Activated T-helper 1 cell treated with anti-CD3 and anti-CD28 coated beads, Interleukin-12 subunit alpha, Interleukin-12 subunit beta, Interleukin-2, Interleukin-4 antibody, amounts not matched to agents 30 ng/mL and 10 ng/mL and 1 ng/mL, durations not matched to agents 14 hours and 24 hours and 36 hours (primary cell): ENCODE measurements around the gene GNPTG. TPM values are rescaled to one million over a fixed set of nuclear protein-coding genes. Genes with fewer than 3 reads are reported as not detected.

Source experiments
- DNase-seq: peaks from one replicate; pipeline ENCODE4 v3.0.0; 2021; ENCODE audit warnings: low spot score
- H3K27ac Mint-ChIP-seq: one replicate; pipeline ENCODE4 v1.8.0; 2021; ENCODE audit warnings: mild to moderate bottlenecking, mixed read lengths
- H3K27me3 Mint-ChIP-seq: one replicate; pipeline ENCODE4 v1.8.0; 2022; ENCODE audit warnings: mild to moderate bottlenecking, moderate library complexity, mixed read lengths; ENCODE audit not compliant: insufficient read depth
- H3K36me3 Mint-ChIP-seq: one replicate; pipeline ENCODE4 v1.8.0; 2021; ENCODE audit warnings: low read depth, mixed read lengths
- H3K4me1 Mint-ChIP-seq: one replicate; pipeline ENCODE4 v1.8.0; 2021; ENCODE audit warnings: low read depth, mixed read lengths
- H3K4me3 Mint-ChIP-seq: one replicate; pipeline ENCODE4 v1.8.0; 2021; ENCODE audit warnings: mild to moderate bottlenecking, moderate library complexity, mixed read lengths
- H3K9me3 Mint-ChIP-seq: one replicate; pipeline ENCODE4 v1.8.0; 2021; ENCODE audit warnings: mixed read lengths
- intact Hi-C: fragments of 100-400 bp; cut with micrococcal nuclease; formaldehyde crosslinking; loops from one replicate; pipeline ENCODE4 v1.15.1; 2024
- total RNA-seq: library from RNA; stranded (reverse); gene quantifications from 2 replicates; pipeline ENCODE4 v1.2.3, GENCODE V29; 2022

GNPTG gene
- total RNA-seq, 1 donor from 2014 or later, result 21.4 TPM

DNA sequence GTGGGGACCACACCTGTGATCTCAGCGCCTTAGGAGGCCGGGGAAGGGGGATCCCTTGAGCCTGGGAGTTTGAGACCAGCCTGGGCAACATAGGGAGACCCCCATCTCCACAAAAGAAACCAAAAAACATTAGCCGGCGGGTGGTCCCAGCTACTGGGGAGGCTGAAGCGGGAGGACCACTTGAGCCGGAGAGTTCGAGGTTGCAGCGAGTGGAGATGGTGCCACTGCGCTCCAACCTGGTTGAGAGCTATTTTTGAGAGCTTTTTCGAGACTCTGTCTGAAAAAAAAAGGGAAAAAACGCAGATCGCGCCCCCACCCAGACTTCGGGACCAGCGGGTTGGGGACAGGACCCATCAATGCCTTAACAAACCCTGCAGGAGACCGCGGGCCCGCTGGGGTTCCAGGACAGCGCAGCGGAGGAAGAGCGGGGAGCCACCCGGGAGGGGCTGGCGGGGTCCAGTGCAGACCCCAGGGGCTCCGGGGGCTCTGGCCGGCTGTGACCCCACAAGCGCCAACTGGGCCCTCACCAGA, 19.0 kb upstream of the GNPTG start:
- no peak overlapping the region for H3K27ac Mint-ChIP-seq

DNA sequence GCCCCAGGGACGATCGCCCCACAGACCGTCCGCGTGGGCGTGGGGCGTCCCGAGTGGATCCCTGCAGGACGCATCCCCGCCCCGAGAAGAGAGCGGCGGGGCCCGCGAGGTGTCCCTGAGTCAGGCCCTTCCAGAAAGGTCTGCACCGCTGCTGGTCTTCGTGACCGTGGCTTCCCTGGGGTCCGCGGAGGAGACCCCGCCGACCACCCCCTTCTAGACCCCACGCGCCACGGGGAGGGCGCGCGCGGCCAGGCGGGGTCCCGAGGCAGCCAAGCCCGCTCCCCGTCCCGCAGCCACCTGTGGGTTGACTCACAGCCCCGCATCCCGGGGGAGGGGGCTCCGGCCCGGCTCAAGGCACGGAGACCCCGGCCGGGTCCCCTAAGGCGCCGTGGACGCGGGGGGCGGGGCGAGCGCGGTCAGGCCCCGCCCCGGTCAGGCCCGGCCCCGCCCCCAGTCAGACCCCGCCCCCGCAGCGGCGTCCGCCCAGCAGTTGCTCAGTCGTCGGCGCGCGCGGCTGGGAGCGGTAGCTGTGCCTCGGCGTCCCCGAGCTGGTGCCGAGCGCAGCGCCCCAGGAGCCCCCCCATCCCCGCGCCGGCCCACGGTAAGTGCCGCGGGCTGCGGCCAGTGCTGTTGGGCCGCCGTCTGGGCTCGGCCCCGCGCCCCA, 18.4 kb upstream of the GNPTG start, which contains the start of gene BAIAP3:
BAIAP3 (plus strand) TSS at position 497 of the 664 bp plus-strand sequence. CDS start 4,905 bp downstream, outside the sequence.
- peak; percentile 36 for DNase-seq
- H3K27me3 Mint-ChIP-seq, result peaks cover 29% of the 10 kb centered on the region
- no peak within 1 kb of the TSS for H3K27ac Mint-ChIP-seq
- peak within 1 kb of the TSS; percentile 54 for H3K4me3 Mint-ChIP-seq
- no peaks in the 10 kb centered on the region for H3K9me3 Mint-ChIP-seq
- intact Hi-C loops, result loop anchor here (1.0 to 2.0 kb wide), 2 partner anchors 18 to 22 kb away; partner anchors contain the start of genes GNPTG and TSR3
- H3K36me3 Mint-ChIP-seq, result no peaks in the 10 kb centered on the region
- peaks cover 6% of the 10 kb centered on the region for H3K4me1 Mint-ChIP-seq

More for the DNA sequence above, 19.0 kb upstream of the GNPTG start:
- Mint-ChIP-seq H3K27me3 (peaks cover 29% of the 10 kb centered on the region), H3K4me3 (peak overlapping the region; percentile 54), H3K4me1 (peaks cover 6% of the 10 kb centered on the region), H3K36me3 (no peaks in the 10 kb centered on the region), H3K9me3 (no peaks in the 10 kb centered on the region)
- no peak for DNase-seq
- intact Hi-C loops, result loop anchor here (1.0 to 2.0 kb wide), 2 partner anchors 19 to 22 kb away; partner anchors contain the start of genes GNPTG and TSR3

DNA sequence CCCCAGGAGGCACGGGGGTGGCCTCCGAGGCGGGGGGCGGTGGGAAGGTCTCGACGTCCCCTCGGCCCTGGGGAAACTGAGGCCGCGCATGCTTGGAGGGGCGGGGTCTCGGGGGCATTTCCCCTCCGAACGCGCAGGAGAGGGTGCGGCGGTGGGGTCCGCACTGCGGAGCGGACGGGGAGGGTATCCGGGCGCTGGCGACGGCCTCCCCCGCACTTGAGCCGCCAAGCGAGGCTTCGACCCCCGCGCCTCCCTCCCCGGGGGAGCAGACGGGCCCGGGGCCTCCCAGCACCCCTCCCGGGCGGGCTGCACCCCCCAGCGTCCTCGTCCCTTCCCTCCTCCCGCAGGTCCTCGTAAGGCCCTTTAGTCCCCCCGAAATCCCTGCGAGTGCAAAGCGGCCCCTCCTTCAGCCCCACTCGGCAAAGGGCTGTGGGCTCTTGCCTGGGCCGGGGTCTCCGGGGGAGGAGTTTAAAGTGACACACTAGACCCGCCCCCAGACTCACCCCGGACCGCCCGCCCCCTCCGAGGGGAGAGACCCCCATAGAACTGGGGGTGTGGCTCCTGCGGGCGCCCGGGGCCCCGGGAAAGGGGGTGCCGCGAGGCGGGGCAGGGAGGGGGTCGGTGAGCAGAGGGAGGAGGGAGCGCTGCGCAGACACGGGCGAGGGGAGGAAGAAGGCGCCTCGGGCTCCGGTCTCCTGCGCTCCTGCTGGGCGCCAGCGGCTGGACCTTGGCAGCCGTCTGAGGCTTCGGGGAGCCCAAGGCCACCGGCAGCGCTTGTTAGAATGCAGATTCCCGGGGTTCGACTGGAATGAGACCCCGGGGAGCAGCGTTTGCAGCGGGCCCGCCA, 17.7 kb upstream of the GNPTG start:
- DNase-seq, result no peak
- intact Hi-C loops, result loop anchor here (1.0 to 2.0 kb wide), 2 partner anchors 17 to 23 kb away; partner anchors contain the start of genes GNPTG and TSR3
- H3K4me3 Mint-ChIP-seq, result no peak overlapping the region

DNA sequence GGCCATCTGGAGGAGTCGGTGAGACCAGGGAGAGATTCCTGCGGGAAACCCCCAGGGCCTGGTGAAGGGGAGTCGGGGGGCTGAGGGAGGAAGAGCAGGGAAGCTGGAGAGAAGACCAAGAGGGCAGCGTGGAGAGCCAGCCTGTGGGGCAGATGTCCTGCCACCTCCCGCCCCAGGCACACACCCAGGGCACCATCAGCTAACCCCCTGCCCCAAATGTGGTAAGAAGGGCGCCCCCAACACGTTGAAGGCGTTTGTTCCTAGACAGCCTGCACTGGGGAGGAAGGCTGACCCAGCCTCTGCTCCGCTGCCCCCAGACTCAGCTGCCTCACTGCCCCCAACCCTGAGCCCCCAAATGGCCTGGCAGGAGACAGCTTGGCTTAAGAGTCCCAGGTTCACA, 17.0 kb upstream of the GNPTG start:
- intact Hi-C loops, result no loop called here
- Mint-ChIP-seq H3K27me3 (peaks cover 29% of the 10 kb centered on the region), H3K27ac (no peak overlapping the region), H3K4me1 (peaks cover 6% of the 10 kb centered on the region), H3K9me3 (no peaks in the 10 kb centered on the region), H3K4me3 (no peak overlapping the region), H3K36me3 (no peaks in the 10 kb centered on the region)
- DNase-seq, result no peak

More for the DNA sequence above, 17.7 kb upstream of the GNPTG start:
- Mint-ChIP-seq H3K36me3 (no peaks in the 10 kb centered on the region), H3K4me1 (peaks cover 6% of the 10 kb centered on the region), H3K27me3 (peaks cover 29% of the 10 kb centered on the region), H3K27ac (no peak overlapping the region), H3K9me3 (no peaks in the 10 kb centered on the region)

DNA sequence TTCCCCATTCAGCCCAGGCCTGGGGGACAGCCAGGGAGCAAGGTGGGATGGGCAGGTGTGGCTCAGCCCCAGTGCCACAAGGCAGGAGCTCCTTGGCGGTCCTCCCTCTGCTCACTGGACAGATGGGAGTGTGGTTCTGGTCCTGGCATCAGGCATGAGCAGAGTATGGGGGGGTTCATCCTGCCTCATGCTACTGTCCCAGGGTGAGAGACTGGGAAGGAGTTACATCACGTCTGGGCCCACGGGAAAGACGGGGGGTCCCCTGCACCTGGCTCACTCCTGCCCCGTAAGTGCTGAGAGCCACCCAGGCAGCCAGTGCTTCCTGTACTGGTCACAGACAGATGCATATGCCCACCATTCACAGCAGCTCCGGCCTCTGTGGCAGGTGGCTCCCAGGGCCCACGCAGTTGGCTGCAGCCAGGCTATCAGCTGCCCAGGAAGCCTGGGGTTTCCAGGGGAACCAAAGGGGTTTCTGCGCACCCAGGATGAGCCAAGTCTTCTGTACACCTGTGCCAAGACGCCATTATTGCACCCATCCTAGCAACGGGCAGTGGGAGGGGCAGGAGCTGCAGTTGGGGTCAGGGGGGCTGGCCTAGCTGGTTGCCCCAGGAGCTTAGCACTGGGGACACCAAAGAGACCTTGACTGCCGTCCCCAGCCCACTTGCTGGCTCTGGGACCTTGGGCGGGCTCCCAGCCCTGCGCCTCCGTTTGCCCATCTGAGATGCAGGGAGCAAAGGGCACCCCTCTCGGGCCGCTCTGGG, 16.3 kb upstream of the GNPTG start:
- no peak for DNase-seq
- Mint-ChIP-seq H3K27ac (no peak overlapping the region), H3K27me3 (peaks cover 29% of the 10 kb centered on the region), H3K36me3 (no peaks in the 10 kb centered on the region), H3K9me3 (no peaks in the 10 kb centered on the region), H3K4me3 (no peak overlapping the region), H3K4me1 (peaks cover 6% of the 10 kb centered on the region)
- intact Hi-C loops, result no loop called here

DNA sequence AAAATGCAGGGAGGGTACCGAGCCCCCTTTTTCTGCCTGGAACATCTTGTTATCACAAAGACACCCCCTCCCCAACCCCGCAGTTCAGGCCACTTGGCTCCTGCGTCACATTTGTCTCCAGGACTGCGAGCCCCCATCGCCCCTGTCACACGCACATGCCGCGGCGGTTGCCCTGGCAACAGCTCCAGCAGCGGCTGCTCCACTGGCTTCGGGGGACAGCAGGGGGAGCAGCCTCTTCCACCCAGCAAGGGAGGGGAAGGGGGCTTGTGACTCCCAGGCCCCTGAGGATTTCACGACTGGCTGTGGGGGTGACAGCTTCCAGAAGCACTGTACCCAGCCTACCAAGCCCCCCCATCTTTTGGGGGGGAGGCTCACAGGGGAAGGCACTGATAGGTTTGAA, 15.7 kb upstream of the GNPTG start:
- H3K27me3 Mint-ChIP-seq, result peaks cover 29% of the 10 kb centered on the region
- no peaks in the 10 kb centered on the region for H3K9me3 Mint-ChIP-seq
- no peak overlapping the region for H3K27ac Mint-ChIP-seq
- no peaks in the 10 kb centered on the region for H3K36me3 Mint-ChIP-seq
- intact Hi-C loops, result no loop called here
- peaks cover 6% of the 10 kb centered on the region for H3K4me1 Mint-ChIP-seq
- DNase-seq, result no peak
- H3K4me3 Mint-ChIP-seq, result no peak overlapping the region

DNA sequence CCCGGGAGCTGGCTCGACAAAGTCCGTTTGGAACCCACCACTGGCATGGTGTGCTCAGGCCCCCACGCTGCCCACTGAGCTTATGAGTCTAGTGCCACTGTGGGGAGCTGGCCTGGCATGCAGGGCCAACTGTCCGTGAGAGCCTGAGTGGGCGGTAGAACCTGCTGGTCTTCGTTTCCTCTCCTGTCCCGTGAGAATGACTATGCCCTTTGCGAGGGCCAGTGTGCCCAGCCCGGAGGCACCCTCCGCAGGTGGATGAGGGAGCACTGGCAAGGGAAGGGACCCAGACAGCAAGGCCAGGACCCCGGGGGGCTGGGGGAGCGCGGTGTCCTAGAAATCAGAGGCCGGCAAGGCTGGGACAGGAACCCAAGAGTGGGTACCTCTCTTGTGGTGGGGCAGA, 15.1 kb upstream of the GNPTG start:
- Mint-ChIP-seq H3K27ac (no peak overlapping the region), H3K9me3 (no peaks in the 10 kb centered on the region), H3K27me3 (peaks cover 26% of the 10 kb centered on the region), H3K4me1 (peaks cover 1% of the 10 kb centered on the region), H3K36me3 (no peaks in the 10 kb centered on the region), H3K4me3 (no peak overlapping the region)
- intact Hi-C loops, result no loop called here
- DNase-seq, result no peak

DNA sequence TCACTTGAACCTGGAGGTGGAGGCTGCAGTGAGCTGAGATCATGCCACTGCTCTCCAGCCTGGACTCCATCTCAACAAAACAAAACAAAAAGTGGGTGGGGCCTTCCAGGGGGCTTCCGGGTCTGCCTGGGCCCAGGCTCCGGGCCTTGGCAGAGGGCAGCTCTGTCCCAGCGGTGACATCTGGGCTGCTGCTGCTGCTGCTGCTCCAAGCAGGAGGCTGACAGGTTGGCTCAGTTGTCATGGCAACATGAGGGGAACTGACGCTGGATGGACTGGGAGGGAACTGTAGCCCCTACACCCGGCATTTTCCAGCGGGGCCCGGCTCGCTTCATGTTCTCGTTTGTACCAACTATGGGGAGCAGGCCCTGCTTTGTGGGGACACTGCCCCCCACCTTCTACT, 14.2 kb upstream of the GNPTG start:
- no peak for DNase-seq
- Mint-ChIP-seq H3K27ac (no peak overlapping the region), H3K9me3 (no peaks in the 10 kb centered on the region), H3K36me3 (no peaks in the 10 kb centered on the region), H3K27me3 (peaks cover 19% of the 10 kb centered on the region), H3K4me1 (peaks cover 5% of the 10 kb centered on the region), H3K4me3 (no peak overlapping the region)
- intact Hi-C loops, result no loop called here

DNA sequence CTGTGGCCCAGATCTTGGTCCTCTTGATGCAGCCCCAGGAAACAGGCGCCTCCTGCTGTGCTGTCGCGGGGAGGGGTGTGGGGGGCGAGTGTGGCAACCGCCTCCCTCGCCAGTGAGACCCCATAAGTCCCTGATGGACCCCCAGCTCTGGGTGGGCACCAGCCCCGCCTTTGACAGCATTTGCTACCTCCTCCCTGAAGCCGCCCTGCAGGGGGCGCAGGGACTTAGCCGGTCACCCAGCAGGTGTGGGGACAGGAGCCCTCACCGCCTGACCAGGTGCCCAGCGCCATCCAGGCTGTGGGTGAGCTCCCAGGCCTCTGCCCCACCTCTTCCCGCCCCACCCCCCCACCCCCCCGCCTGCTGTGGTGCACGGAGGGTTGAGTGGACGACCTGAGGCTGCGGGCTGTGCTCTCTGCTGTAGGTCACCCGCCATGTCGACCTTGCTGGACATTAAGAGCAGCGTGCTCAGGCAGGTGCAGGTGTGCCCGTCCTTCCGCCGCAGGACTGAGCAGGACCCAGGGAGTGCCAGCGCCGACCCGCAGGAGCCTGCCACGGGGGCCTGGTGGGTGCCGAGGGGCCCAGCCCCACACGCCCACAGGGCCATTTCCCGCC, 13.5 kb upstream of the GNPTG start:
- Mint-ChIP-seq H3K9me3 (no peaks in the 10 kb centered on the region), H3K27ac (no peak overlapping the region), H3K4me3 (no peak overlapping the region), H3K4me1 (peaks cover 13% of the 10 kb centered on the region), H3K36me3 (no peaks in the 10 kb centered on the region), H3K27me3 (peaks cover 18% of the 10 kb centered on the region)
- no peak for DNase-seq
- intact Hi-C loops, result no loop called here

DNA sequence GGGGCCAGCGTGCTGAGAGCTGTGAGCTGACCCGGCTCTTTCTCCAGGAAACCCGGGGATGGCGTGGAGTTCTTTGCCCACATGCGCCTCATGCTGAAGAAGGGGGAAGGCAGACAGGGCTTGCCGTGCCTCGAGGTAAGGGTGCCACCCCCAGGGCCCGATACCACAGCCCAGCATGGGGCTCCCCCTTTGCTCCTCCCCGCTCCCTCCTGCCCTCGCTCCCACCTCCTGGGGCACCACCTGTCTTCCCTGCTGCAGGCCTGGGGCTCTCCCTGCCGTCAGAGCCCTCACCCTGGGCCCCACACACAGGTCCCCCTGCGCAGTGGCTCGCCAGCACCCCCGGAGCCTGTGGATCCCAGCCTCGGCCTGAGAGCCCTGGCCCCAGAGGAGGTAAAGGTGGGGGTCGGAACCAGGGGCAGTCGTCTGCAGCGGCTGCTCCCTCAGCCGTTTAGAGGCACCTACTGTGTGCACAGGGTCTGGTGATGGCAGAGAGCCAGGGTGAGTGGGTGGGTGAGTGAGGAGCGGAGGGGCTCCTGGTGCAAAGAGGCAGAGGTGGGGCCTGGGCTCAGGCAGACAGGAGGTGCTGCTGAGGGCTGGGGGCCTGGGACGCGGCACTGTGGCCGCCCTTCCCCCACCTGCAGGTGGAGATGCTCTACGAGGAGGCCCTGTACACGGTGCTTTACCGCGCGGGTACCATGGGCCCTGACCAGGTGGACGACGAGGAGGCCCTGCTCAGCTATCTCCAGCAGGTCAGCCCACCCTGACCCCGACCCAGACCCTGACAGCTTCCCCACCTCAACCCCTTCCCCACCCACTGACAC, 12.7 kb upstream of the GNPTG start:
- no peak overlapping the region for H3K4me3 Mint-ChIP-seq
- H3K27me3 Mint-ChIP-seq, result peaks cover 18% of the 10 kb centered on the region
- intact Hi-C loops, result no loop called here
- DNase-seq, result no peak
- no peaks in the 10 kb centered on the region for H3K36me3 Mint-ChIP-seq
- H3K4me1 Mint-ChIP-seq, result peaks cover 15% of the 10 kb centered on the region
- H3K9me3 Mint-ChIP-seq, result no peaks in the 10 kb centered on the region
- no peak overlapping the region for H3K27ac Mint-ChIP-seq

DNA sequence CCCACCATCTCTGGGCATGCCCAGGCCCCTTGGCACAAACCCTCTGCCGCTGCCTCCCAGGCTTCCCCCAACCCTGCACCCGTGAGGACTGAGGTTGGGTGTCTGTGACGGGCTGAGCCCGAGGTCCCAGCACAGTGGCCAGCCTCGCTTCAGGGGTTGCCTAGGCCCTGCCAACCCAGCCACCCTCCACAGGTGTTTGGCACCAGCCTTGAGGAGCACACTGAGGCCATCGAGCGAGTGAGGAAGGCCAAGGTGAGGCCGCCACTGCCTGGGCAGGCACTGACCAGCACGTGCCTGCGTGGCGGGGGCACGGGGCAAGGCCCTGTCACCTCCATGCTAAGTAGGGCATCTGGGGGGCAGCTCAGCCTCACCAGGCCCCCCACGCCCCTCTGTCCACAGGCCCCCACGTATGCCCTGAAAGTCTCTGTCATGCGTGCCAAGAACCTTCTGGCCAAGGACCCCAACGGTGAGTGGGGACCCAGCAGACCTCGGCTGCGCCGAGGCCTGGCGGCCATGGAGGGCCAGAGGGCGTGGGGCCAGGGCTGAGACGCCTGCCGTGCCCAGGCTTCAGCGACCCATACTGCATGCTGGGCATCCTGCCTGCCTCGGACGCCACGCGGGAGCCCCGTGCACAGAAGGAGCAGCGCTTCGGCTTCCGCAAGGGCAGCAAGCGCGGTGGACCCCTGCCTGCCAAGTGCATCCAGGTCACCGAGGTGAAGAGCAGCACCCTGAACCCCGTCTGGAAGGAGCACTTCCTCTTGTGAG, 10.8 kb upstream of the GNPTG start:
- intact Hi-C loops, result no loop called here
- Mint-ChIP-seq H3K36me3 (no peaks in the 10 kb centered on the region), H3K9me3 (no peaks in the 10 kb centered on the region), H3K4me3 (no peak overlapping the region), H3K4me1 (peaks cover 15% of the 10 kb centered on the region), H3K27me3 (peaks cover 8% of the 10 kb centered on the region), H3K27ac (no peak overlapping the region)
- no peak for DNase-seq
